Ascending aorta (tissue), 2 donors: ENCODE results near the gene MMAA. TPM values are rescaled to one million over a fixed set of nuclear protein-coding genes. Genes with fewer than 3 reads are reported as not detected.
"Not testable (repeated sequence)": the region's sequence is repeated elsewhere in the genome, so short reads cannot be mapped to it uniquely, and the experiment has no call there.

Experiments used
- DNase-seq, 2 donors: peaks; one replicate each; pipeline ENCODE4 v3.0.0-alpha.2; 2019; ENCODE audit warnings: low spot score in 2 of 2
- H3K27ac ChIP-seq, 2 donors: fragments of 200-600 bp; sonication (generic); one replicate each; pipeline ENCODE4 v1.5.1; 2016 to 2017; ENCODE audit warnings: mild to moderate bottlenecking in 1 of 2
- H3K27me3 ChIP-seq: fragments of 200-600 bp; sonication (generic); one replicate; pipeline ENCODE4 v1.5.1; 2017
- H3K36me3 ChIP-seq, 2 donors: fragments of 200-600 bp; sonication (generic); one replicate each; pipeline ENCODE4 v1.5.1; 2016
- H3K4me1 ChIP-seq, 2 donors: fragments of 200-600 bp; sonication (generic); one replicate each; pipeline ENCODE4 v1.5.1; 2016 to 2017; ENCODE audit warnings: mild to moderate bottlenecking in 1 of 2
- H3K4me3 ChIP-seq, 2 donors: fragments of 200-600 bp; sonication (generic); one replicate each; pipeline ENCODE4 v1.5.1; 2016 to 2017; ENCODE audit warnings: mild to moderate bottlenecking in 1 of 2
- H3K9me3 ChIP-seq, 2 donors: fragments of 200-600 bp; sonication (generic); one replicate each; pipeline ENCODE4 v1.5.1; 2016
- intact Hi-C: fragments of 100-400 bp; cut with DNase I; formaldehyde crosslinking; loops from one replicate; pipeline ENCODE4 v1.15.1; 2023
- total RNA-seq: library from RNA; depleted of rRNA; stranded (reverse); fragments of >200 nt; gene quantifications from one replicate; pipeline ENCODE4 v1.1.0, GENCODE V29; 2016
- TF ChIP-seq, protein P1 (sequence below), 3 experiments: fragments of 200-600 bp in 2 of 3; fragments of 450-650 bp in 1 of 3; sonication (generic) in 2 of 3; IDR thresholded peaks; one replicate each; pipeline ENCODE4 v1.5.1; 2016 to 2019; ENCODE audit warnings: antibody characterized with exemption in 3 of 3, mild to moderate bottlenecking in 1 of 3, moderate library complexity in 1 of 3

Gene MMAA
- total RNA-seq, 1 donor from 2014 or later: 3.9 TPM

DNA sequence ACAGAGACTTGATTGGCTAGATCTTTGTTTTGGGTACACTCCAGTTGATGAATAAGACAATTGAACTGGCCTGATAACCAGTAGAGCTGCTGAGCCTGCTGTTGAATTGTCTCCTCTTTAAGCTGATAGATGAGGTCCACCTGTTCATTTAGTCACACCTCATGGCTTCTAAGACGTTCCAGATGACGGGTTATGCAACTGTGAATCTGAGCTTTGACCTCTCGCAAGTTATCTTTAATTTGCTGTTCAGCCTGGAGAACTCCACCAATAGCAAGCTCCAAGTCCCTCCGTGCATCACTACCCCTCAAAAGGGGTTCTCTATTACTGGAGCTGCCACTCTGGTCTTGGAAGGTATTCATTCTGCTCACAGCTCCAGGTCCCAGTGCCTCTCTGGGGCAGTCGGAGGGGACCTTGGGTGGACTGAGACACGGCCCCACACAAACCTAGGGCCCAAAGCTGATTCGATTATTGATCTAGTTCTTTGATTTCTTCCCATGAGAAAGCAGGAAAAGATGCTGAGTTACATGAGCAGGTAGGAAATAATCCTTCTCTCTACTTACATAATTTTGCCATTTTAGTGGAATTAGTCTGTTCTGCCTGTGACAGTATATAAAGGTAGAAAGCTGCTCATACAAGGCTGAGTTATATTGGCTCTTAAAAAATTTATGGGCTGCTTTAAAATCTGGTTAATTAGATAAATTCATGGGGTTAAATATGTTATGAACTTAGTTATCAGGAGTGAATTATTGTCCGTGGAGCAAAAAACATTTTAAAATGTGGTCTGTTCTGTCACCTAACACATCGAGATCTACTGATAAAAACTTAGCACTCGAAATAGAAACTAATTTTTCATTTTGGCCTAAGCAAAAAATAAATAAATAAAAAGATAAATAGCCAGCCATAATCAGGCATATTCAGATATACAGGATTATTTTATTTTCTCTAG, 6.8 kb downstream of the MMAA start:
- H3K4me1 ChIP-seq: no peaks in the 10 kb centered on the region
- intact Hi-C loops: no loop called here
- no peaks in the 10 kb centered on the region for H3K9me3 ChIP-seq

DNA sequence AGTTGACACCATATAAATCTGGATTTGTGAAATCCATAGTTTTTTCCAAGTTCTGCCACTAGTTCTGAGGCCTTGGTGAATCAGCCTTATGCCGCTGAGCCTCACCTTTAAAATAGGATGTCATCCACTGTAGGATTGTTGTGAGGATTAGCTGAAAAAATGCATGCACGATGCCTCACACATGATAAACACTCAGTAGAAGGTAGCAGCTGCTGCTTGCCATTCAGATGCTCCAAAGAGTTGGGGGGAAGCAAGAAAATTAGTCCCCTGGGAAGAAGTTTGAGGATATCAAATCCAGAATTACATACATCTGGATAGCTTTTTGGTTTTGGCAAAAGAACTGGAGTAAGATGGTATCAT, 7.4 kb downstream of the MMAA start:
- Histone ChIP-seq H3K27me3 (no peaks in the 10 kb centered on the region), H3K9me3 (no peaks in the 10 kb centered on the region), H3K27ac (no peak overlapping the region), H3K4me3 (no peak overlapping the region), H3K4me1 (no peaks in the 10 kb centered on the region), H3K36me3 (no peaks in the 10 kb centered on the region)
- DNase-seq: no peak
- TF ChIP-seq, protein P1, sequence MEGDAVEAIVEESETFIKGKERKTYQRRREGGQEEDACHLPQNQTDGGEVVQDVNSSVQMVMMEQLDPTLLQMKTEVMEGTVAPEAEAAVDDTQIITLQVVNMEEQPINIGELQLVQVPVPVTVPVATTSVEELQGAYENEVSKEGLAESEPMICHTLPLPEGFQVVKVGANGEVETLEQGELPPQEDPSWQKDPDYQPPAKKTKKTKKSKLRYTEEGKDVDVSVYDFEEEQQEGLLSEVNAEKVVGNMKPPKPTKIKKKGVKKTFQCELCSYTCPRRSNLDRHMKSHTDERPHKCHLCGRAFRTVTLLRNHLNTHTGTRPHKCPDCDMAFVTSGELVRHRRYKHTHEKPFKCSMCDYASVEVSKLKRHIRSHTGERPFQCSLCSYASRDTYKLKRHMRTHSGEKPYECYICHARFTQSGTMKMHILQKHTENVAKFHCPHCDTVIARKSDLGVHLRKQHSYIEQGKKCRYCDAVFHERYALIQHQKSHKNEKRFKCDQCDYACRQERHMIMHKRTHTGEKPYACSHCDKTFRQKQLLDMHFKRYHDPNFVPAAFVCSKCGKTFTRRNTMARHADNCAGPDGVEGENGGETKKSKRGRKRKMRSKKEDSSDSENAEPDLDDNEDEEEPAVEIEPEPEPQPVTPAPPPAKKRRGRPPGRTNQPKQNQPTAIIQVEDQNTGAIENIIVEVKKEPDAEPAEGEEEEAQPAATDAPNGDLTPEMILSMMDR (IDR thresholded peaks at IDR 0.05): no peak
- intact Hi-C loops: no loop called here

More for the DNA sequence above, 6.8 kb downstream of the MMAA start:
- no peaks in the 10 kb centered on the region for H3K36me3 ChIP-seq
- H3K27ac ChIP-seq: no peak overlapping the region
- H3K27me3 ChIP-seq: no peaks in the 10 kb centered on the region
- TF ChIP-seq, protein P1 (IDR thresholded peaks at IDR 0.05): no peak
- no peak overlapping the region for H3K4me3 ChIP-seq
- no peak for DNase-seq

DNA sequence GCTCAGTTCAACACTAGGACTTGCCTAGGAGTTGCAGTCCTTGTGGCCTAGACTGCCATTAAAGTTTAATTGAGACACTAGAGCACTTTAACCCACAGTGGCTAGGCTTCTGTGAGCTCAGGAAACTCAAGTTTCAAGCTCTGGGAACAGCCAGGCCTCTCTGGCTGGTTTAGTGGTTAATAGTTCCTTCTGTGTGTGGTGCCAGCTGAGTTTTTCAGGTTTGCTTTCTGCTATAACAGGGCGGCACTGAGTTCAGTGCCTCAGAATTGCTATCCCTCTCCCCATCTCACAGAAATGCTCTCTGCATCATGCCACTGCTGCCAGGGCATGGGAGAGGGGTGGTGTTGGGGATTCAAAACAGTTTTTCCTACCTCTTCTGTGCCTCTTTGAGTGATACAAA, 15.9 kb downstream of the MMAA start:
- Histone ChIP-seq H3K36me3 (peaks cover 0 to 12% of the 10 kb centered on the region in 2 donors), H3K27me3 (no peaks in the 10 kb centered on the region), H3K4me1 (peaks cover 0 to 3% of the 10 kb centered on the region in 2 donors), H3K4me3 (no peak overlapping the region), H3K9me3 (no peaks in the 10 kb centered on the region), H3K27ac (no peak overlapping the region)
- DNase-seq: no peak
- intact Hi-C loops: no loop called here
- TF ChIP-seq, protein P1 (IDR thresholded peaks at IDR 0.05): no peak

DNA sequence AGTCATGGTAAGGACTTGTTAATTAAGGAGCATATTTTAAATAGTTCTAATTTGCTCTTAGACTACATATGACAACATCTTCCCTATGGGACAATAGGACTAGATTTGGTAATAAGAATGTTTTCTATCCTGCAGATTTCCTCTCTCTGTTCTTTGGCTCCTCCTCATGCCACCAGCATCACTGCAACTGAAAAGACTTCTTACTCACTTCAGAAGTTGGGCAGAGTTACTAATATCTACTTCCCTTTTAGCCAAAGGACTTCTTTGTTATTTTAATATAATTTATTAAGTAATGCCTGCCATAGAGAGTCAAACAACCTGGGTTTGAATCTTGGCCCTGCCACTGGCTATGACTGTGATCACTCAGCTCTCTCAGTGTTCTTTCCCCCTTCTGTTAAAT, 16.4 kb downstream of the MMAA start:
- peaks cover 0 to 12% of the 10 kb centered on the region in 2 donors for H3K36me3 ChIP-seq
- intact Hi-C loops: no loop called here
- H3K4me3 ChIP-seq: no peak overlapping the region
- H3K4me1 ChIP-seq: peaks cover 0 to 5% of the 10 kb centered on the region in 2 donors
- H3K9me3 ChIP-seq: no peaks in the 10 kb centered on the region
- DNase-seq: no peak
- TF ChIP-seq, protein P1 (IDR thresholded peaks at IDR 0.05): no peak
- no peaks in the 10 kb centered on the region for H3K27me3 ChIP-seq
- H3K27ac ChIP-seq: no peak overlapping the region

DNA sequence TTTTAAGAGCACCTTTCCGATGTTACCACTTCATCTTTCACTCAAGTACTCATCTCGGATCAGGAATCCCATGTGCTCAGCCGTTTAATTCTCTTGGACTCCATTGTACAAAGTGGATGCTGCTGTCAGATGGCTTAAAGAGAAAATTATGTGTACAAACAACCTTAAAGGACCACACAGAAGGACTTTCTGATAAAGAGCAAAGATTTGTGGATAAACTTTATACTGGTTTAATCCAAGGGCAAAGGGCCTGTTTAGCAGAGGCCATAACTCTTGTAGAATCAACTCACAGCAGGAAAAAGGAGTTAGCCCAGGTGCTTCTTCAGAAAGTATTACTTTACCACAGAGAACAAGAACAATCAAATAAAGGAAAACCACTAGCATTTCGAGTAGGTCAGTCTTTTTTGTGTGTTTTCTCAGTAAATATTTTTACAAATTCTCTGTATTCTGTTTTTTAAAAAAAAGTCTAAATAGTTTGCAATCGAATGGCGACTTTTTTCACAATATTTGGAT, 20.1 kb downstream of the MMAA start:
- intact Hi-C loops: no loop called here
- Histone ChIP-seq H3K9me3 (no peaks in the 10 kb centered on the region), H3K4me1 (peaks cover 0 to 5% of the 10 kb centered on the region in 2 donors), H3K27me3 (no peaks in the 10 kb centered on the region), H3K27ac (no peak overlapping the region), H3K4me3 (no peak overlapping the region), H3K36me3 (peaks cover 0 to 7% of the 10 kb centered on the region in 2 donors)
- TF ChIP-seq, protein P1 (IDR thresholded peaks at IDR 0.05): no peak
- no peak for DNase-seq

DNA sequence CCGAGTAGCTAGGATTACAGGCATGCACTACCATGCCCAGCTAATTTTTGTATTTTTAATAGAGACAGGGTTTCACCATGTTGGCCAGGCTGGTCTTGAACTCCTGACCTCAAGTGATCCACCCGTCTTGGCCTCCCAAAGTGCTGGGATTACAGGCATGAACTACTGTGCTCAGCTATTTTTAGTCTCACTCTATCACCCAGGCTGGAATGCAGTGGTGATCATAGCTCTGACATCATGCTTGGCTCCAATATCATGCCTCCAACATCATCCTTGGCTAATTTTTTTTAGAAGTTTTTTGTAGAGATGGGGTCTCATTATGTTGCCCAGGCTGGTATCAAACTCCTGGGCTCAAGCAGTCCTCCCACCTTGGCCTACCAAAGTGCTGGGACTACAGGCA, 21.1 kb downstream of the MMAA start:
- peak overlapping the region in 1 of 2 donors; percentile 42 for H3K27ac ChIP-seq
- H3K36me3 ChIP-seq, H3K4me3 ChIP-seq, DNase-seq, H3K27me3 ChIP-seq, H3K9me3 ChIP-seq, intact Hi-C loops, H3K4me1 ChIP-seq: not testable (repeated sequence)
